ENCODE measurements around the gene RAB6A.
"Not testable (repeated sequence)": the region's sequence is repeated elsewhere in the genome, so short reads cannot be mapped to it uniquely, and the experiment has no call there.

Gene RAB6A

DNA sequence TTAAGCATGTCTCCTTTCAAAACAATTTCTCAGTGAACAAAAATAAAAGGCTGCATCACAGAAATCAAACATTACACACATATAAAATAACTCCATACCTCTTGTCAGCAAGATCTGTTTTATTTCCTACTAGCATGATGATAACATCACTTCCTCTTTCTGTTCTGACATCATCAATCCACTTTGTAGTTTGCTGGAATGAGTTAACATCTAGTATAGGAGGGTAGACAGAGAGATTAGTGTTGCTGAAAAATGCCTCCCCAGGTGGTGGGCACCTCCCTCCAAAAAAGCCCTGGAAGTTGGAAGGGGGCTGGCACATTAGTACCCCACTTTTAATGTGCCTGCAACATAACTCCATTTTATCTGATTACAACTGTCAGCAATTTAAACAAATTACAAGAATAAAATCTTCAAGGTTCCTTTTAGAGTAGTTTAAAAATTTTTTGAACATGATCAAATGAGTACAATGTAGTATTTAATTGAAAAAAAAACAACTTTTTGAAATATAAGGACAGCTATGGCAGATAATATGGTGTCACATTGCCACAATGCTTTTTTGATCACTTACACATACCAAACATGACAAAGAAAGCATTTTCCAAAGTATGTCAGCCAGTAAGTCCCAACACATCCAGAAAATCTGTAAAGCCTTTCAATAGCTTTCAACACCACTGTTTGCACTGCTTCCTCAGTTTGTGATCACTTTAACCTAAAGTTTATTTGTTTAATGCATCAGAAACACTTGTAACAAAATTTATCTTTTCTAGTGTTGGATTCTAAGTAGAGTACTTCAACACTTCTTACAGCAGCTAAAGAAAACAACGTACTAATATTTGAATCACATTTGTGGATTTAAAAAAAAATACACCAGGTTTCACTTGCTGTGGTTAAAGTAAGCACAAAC, 44.5 kb downstream of the RAB6A start:
- no peak for DNase-seq

DNA sequence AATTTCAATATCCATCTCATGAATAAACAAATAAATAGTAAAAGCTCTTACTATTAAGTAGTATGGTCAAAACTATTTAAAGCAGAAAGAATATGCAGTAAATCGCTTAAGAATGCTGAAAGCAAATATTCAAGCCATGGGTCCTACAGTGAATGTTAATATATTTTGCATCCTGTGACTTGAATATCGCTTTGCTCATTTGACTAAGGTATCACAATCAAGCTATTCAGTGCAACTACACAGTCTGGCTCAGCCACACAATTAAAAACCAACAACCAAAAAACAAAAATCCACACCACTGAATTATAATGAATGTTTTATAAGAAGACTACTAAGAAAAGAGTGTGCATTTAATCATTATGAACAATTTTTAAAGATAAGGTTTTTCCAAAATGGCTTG, 45.3 kb downstream of the RAB6A start:
- DNase-seq: no peak

DNA sequence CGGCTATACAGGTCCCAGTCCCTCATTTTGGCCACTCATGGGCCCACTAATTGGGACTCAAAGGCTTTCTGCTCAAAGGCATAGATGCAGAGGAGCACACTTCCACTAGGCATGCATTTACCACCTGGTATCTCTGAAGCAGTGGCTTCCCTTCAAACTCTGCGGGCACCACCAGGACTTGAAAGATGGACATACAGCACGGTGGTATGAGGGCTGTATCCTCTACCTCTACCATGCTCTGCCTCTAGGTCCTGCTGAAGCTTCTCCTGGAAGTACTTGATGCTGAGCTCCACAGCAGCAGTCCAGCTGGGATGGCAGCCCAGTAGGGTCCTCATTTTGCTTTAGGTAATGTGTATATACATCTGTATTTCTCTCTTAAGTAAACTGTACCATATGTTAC, 49.9 kb downstream of the RAB6A start:
- no peak for DNase-seq

- DNase-seq: no peak
Measured at GRCh38 chr11:73705053-73705452, 55.8 kb downstream of the RAB6A start.

DNA sequence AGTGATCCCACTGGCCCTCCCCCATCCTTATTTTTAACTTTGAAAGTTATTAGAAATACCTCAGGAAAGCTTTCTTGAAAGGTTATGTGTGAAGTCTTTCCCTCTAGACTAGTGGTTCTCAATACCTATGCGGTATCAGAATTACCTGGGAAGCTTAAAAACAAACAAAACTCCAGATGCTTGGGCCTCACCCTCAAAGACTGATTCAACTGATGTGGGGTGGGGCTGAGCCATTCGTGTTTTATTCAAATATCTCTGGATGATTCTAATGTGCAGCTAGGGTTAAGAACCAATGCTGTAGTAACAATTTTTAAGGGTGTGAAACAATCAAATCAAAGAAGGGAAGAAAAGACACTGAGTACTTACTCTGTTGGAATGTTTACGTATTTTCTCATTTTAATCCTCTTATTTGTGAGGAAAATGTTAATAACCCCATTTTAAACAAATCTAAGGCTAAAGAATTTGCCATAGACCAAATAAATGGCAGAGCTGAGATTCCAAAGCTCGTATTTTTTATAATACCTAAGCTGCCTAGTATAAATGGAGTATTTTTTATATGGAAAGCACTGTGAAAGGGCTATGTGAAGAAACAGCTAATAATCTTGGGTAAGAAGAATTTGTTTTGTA, 66.9 kb downstream of the RAB6A start:
- DNase-seq: no peak

DNA sequence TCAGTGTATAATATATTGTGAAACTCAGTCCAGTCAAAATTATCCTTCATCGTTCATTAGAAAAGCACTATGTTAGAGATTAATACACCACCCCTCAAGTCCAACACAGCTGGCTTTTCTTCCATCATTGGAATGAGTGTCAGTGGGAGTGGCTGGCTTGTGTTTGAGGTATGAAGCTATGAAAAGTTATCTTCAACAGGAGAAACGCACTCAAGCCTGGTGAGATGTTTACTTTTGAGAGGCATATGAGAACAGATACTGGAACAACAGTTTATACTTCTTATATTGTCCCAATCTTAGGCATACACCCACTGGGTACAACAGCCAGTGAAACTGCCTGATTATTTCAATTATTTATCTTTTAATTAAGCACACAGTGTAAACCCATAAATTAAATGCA, 80.2 kb downstream of the RAB6A start:
- no peak for DNase-seq

- not testable (repeated sequence) for DNase-seq
Measured at GRCh38 chr11:73676552-73676951, 84.3 kb downstream of the RAB6A start.

DNA sequence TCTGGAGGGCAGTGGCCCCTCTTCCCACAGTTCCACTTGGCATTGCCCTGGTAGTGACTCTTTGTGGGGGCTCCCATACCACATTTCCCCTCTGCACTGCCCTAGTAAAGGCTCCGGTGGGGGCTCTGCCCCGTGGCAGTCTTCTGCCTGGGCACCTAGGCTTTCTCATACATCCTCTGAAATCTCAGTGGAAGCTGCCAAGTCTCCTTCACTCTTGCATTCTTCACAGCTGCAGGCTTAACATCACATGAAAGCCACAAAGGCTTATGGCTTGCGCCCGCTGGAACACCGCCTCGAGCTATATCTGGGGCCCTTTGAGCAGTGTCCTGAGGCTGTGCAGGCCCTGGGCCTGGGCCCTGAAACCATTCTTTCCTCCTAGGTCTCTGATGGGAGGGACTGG, 89.2 kb downstream of the RAB6A start:
- no peak for DNase-seq

GRCh38 chr11:73670808-73671207, 90.1 kb downstream of the RAB6A start:
- DNase-seq: no peak

GRCh38 chr11:73667891-73668290, 93.0 kb downstream of the RAB6A start:
- DNase-seq: no peak

- no peak for DNase-seq
Measured at GRCh38 chr11:73664877-73665276, 96.0 kb downstream of the RAB6A start.

GRCh38 chr11:73663604-73664495, 97.0 kb downstream of the RAB6A start:
- no peak for DNase-seq

DNA sequence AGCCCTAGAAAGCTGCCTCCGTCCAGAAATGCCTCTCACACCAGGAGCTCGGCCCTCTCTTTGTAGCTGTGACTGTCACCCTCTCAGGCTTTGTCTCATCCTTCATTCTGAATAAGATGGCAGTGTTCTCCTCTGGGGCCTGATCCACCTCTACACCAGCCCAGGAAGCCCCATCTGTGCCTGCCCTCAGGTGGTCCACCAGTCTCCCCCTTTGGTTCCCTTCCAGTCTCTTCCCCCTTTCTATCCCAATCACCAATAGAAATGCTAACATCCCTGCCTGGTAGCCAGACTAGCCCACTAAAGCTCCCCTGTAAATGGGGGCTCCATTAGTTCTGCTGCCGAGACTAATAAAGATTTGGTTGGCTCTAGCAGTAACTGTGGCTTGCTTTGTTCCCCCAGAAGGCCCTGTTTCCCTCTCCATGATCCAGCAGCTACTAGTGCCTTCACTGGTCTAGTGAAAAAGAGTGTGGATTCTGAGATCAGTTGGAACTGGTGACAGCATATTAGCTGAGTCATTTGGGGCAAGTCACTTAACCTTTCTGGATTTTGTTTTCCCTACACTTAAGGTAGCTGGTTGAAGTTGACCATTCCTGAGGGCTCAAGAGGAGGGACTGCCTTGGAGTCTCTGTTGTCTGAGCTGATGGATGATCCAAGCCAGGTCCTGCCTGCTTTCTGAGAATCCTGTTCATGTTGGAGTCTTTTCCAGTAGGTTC, 98.3 kb downstream of the RAB6A start:
- DNase-seq: no peak

- no peak for DNase-seq
Measured at GRCh38 chr11:73661035-73661628, 99.7 kb downstream of the RAB6A start.

DNA sequence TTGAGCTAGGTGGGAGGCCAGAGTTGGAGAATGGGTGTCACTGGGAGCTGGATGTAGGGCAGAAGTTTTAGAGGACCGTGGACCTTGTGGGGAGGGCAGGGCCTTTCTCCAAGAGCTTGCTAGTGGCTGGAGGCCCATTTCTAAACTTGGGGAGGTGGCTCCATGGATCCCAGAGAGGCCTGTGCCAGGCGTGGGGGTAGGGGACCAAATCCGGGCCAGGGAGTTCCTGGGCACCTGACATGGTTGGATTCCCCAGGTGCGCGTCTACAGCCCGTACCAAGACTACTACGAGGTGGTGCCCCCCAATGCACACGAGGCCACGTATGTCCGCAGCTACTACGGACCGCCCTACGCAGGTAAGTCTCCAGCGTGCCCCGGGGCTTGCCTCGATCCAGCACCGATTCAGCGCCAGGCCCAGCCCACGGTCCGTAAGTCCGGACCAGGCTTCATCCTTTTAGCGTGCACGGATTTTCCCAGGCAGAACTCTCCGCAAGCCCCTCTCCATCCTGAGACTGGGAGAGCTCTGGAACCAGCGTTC, 100.3 kb downstream of the RAB6A start:
- DNase-seq: no peak

DNA sequence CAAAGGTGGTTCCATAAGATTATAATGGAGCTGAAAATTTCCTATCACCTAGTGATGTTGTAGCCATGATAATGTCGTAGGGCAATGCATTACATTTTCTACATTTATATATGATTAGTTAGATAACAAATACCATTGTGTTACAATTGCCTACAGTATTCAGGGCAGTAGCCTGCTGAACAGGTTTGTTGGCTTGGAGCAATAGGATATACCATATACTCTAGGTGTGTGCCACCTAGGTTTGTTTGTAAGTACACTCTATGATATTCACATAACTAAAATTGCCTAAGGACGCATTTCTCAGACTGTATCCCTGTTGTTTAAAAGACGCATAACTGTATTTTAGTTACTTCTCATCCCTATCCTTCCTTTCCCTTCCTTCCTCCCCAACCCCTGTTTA, 100.9 kb downstream of the RAB6A start:
- DNase-seq: no peak

DNA sequence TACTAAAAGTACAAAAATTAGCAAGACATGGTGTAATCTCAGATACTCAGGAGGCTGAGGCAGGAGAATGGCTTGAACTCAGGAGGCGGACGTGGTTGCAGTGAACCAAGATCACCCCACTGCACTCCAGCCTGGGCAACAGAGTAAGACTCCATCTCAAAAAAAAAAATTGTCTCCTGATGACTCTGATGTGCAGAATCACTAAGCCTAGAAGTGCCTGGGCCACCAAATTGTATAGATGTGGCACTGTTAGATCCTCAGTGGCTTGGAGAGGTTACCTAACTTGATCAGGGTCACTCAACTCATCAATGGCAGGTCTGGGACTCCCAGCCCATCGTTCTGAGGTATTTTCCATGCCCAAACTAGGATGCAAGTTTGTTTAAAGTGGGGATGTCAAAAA, 103.9 kb downstream of the RAB6A start:
- DNase-seq: no peak

GRCh38 chr11:73655686-73656085, 105.2 kb downstream of the RAB6A start:
- no peak for DNase-seq

DNA sequence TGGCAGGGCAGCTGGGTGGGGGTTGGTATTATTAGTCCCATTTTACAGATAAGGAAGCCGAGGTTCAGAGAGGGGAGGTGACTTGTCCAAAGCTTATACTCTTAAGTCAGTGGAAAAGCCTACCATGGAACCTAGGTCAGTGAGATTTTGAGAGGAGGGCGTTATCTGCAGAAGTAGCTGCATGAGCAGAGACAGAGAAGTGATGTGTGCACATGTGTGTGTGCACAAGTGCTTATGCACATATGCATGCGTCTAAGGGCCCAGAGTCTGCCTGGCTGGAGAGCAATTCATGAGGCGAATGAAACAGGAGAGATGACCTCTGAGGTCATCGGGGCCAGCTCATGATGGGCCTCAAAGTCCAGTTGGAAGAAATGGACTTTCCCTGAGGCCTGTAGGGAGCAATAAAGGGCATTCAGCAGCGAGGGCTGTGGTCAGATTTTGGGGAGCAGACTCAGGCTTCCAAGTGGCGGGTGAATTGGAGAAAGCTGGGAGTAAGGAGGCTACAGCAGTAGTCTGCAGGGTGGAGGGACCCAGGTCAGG, 106.3 kb downstream of the RAB6A start:
- no peak for DNase-seq

GRCh38 chr11:73653996-73654395, 106.9 kb downstream of the RAB6A start:
- DNase-seq: no peak

DNA sequence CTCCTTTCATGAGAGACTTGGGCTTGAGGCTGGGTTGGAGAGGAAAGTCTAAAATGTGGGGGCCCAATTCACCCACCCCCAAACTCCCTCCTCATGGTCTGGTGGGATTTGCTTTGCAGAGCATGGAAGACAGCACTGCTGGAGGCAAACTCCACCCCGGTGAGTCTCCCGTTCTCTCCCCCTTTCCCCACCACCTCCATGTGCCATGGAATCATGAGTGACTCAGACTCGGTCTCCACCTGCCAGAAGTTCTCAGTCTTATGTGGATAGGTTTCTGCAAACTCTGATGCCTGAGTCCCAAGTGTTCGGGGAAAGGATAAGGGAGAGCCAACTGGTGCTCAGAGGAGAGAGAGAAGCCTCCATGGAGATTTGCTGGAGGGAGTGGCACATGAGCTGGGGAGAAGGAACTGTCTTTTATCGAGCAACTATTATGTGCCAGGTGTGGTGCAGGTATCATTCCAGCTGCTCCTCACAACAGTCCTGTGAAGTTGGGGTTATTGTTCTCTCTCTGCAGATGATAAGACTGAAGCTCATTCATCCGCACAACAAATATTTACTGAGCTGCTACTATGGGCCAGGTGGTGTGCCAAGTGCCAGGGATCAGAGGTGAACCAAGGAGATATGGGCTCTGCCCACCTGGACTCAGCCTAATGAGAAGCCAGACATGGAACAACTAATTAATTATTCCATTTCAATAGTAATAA, 107.9 kb downstream of the RAB6A start:
- no peak for DNase-seq
